GM13976 (cell line): Measurements from ENCODE around the gene RETREG3.

ENCODE experiments used
- DNase-seq: peaks from one replicate; pipeline ENCODE4 v3.0.0; 2012; ENCODE audit warnings: low spot score
- CTCF ChIP-seq: IDR thresholded peaks from 2 replicates; pipeline ENCODE4 v1.5.1; 2012; ENCODE audit warnings: borderline replicate concordance, mild to moderate bottlenecking; ENCODE audit not compliant: insufficient read depth; ENCODE audit errors: extremely low read depth, missing control alignments, control extremely low read depth
- in situ Hi-C: fragments of 300-500 bp; cut with MboI; formaldehyde crosslinking; loops from one replicate; pipeline ENCODE4 v1.12.0; 2022; ENCODE audit warnings: low sequenced_read_pairs, mixed read lengths, inconsistent platforms; ENCODE audit not compliant: unreplicated experiment

The RETREG3 gene

DNA sequence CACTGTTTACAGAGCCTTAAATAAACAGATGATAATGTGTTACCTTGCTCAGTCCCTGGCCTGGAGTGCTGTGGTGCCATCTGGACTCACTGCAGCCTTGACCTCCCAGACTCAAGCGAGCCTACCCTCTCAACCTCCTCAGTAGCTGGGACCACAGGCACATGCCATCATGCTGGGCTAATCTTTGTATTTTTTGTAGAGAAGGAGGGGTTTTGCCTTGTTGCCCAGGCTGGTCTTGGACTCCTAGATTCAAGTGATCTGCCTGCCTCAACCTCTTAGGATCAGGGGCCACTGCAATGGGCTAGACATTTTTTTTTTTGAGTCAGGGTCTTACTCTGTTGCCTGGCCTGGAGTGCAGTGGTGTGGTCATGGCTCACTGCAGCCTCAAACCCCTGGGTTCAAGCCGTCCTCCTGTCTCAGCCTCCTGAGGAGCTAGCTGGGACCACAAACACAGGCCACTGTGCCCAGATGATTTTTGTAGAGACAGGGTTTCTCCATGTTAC, 78.2 kb downstream of the RETREG3 start:
- in situ Hi-C loops = no loop called here
- TF ChIP-seq CTCF = no peak
- DNase-seq = no peak
